Astrocyte of the spinal cord (primary cell): ENCODE data around the gene PPL.

Experiments used
- DNase-seq: peaks from one replicate; pipeline ENCODE4 v3.0.0; 2011; ENCODE audit warnings: low read depth, low spot score
- H3K4me3 ChIP-seq: 2 replicates; pipeline ENCODE4 v1.5.1; 2011; ENCODE audit warnings: low read depth, mild to moderate bottlenecking, low read length, moderate library complexity
- in situ Hi-C: cut with HindIII; loops from 2 replicates; pipeline ENCODE4 v1.10.0; 2017; ENCODE audit warnings: low sequenced_read_pairs
- TF ChIP-seq, protein P1 (sequence below): IDR thresholded peaks from 2 replicates; pipeline ENCODE4 v1.5.1; 2012; ENCODE audit warnings: low read depth, mild to moderate bottlenecking, low read length, inconsistent platforms

PPL gene

GRCh38 chr16:4873091-4873490 is 63.9 kb downstream of the PPL start:
- H3K4me3 ChIP-seq = no peak overlapping the region
- in situ Hi-C loops = no loop called here
- TF ChIP-seq, protein P1, sequence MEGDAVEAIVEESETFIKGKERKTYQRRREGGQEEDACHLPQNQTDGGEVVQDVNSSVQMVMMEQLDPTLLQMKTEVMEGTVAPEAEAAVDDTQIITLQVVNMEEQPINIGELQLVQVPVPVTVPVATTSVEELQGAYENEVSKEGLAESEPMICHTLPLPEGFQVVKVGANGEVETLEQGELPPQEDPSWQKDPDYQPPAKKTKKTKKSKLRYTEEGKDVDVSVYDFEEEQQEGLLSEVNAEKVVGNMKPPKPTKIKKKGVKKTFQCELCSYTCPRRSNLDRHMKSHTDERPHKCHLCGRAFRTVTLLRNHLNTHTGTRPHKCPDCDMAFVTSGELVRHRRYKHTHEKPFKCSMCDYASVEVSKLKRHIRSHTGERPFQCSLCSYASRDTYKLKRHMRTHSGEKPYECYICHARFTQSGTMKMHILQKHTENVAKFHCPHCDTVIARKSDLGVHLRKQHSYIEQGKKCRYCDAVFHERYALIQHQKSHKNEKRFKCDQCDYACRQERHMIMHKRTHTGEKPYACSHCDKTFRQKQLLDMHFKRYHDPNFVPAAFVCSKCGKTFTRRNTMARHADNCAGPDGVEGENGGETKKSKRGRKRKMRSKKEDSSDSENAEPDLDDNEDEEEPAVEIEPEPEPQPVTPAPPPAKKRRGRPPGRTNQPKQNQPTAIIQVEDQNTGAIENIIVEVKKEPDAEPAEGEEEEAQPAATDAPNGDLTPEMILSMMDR = no peak
- DNase-seq = no peak

DNA sequence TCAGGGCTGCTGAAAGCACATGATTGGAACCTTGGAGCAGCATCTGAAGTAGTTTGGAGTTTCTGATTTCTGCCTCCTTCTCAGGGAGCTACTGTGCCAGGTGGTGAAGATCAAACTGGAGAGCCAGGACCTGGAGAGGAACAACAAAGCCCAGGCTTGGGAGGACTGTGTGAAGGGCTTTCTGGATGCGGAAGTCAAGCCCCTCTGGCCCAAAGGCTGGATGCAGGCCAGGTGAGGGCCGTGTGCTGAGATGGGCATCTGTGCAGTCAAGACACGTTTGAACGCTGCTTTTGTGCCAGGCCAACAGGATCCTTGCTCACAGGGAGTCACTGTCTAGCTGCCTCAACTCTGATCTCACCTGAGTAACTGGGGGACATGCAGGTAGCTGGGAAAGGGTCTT is 65.9 kb downstream of the PPL start:
- TF ChIP-seq, protein P1 = no peak
- in situ Hi-C loops = no loop called here
- H3K4me3 ChIP-seq = no peak overlapping the region
- DNase-seq = no peak

DNA sequence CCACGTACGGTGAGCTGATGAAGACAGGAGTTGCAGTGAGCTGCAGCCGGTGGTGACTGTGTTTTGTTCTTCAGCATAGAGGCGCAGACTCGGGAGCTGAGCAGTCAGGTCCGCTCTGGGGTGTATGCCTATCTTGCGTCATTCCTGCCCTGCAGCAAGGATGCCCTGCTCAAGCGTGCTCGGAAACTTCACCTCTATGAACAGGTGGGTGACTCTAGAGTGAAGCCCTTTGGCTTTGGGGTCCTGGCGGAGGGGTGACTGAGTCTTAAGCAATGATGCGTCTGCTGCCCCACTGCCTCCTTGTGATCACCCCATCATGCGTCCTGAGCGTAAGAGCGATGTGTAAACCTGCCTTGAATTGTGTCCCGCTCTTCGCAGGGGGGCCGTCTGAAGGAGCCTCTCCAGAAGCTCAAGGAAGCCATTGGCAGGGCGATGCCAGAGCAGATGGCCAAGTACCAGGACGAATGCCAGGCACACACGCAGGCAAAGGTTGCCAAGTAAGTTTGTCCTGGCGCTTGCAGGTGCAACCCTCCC is 66.7 kb downstream of the PPL start:
- no peak for DNase-seq
- in situ Hi-C loops = no loop called here
- TF ChIP-seq, protein P1 = no peak
- no peak overlapping the region for H3K4me3 ChIP-seq

DNA sequence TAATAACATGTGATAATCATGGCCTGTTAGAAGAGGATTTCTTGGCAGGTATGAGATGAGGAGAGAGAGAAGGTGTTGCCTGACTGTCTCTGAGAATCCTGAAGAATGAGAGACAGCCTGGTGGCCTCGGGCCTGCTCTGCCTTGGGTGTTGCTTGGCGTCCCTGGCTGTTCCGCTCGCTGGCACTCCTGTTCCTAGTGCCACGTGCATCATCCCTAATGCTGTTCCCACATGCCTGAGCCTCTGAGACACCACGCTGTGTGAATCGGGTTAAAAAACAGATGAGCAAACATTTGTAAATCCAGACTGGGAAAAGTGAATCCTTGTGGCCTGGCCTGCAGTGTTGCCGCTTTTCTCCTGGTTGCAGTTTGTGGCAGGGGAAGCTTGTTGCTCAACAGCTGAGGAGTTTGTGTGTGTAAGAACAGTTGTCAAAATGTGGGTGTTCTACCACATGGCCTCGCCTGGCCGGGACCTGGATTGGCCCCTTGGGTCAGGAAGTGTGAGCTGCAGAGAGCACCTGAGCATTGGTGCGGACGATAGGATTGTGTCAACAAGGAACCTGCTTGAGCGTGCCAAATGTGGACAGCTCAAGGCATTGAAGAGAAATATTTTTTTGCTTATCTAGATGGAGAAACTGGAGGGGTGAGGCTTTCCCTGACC is 67.7 kb downstream of the PPL start:
- no peak overlapping the region for H3K4me3 ChIP-seq
- no peak for DNase-seq
- in situ Hi-C loops = no loop called here
- TF ChIP-seq, protein P1 = no peak

DNA sequence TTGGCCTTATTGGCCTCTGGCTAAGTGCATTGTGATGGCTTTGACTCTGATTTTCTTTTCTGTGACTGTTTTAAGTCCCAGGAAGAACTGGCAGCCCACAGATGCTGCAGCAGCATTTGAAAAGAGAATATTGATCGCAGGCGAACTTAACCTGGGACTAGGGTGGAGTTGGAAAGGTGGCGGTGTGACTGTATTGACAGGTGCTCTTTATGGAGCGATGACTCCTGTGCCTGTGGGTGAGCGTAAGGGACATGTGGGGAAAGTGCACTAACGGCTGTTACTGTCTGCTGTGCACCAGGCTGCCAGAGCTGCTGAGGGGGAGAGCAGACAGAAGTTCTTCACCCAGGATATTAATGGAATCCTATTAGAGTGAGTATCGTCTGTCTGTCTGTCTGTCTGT is 68.4 kb downstream of the PPL start:
- in situ Hi-C loops = no loop called here
- TF ChIP-seq, protein P1 = no peak
- no peak for DNase-seq
- H3K4me3 ChIP-seq = no peak overlapping the region

DNA sequence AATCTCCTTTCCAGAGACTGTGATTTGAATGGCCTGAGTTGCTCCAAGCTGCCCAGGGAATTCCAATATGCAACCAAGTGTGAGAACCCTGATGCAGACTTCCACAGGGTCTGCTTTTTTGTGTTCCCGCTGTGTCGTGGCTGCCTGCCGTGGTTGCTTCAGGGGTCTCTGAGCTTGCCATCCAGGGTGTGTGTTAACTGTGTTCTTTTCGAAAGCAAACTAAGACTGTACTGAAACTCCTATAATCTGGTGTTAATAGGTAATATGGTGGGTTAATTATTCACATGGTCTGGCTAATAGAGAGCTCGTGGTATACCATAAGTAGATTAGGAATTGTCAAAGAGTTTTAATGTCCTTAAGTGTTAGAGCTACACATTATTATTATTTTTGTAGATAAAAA is 68.9 kb downstream of the PPL start:
- TF ChIP-seq, protein P1 = no peak
- H3K4me3 ChIP-seq = no peak overlapping the region
- no peak for DNase-seq
- in situ Hi-C loops = no loop called here
